GM18909 (cell line): ENCODE data around the gene UBXN1.
A peak's percentile ranks its signal among the peaks of the same experiment; 100 is the strongest.
"Not testable (repeated sequence)": the region's sequence is repeated elsewhere in the genome, so short reads cannot be mapped to it uniquely, and the experiment has no call there.

Experiments
- ATAC-seq: cut with Tn5 transposase; IDR thresholded peaks from one replicate; pipeline ENCODE4 v1.9.1; 2021; ENCODE audit warnings: mild to moderate bottlenecking; ENCODE audit not compliant: unreplicated experiment, poor library complexity

The UBXN1 gene

DNA sequence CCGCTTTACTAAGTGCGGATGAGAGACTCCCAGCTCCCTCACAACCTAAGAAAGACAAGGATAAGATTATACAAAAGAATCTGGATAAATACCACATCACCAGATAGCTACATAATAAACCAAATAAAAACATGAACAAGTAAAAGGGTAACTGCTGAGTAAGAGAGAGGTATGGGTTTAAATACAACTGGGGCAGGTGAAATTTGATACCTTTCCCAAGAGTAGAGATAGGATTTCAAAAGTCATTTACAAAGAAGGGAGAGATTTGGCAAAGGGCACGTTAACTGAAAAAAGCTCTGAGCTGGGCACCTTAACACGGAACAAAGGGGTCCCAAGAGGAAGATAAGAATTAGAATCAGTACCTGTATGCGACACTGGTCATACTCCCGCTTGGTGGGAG is 1.7 kb downstream of the UBXN1 start:
- ATAC-seq = no peak

DNA sequence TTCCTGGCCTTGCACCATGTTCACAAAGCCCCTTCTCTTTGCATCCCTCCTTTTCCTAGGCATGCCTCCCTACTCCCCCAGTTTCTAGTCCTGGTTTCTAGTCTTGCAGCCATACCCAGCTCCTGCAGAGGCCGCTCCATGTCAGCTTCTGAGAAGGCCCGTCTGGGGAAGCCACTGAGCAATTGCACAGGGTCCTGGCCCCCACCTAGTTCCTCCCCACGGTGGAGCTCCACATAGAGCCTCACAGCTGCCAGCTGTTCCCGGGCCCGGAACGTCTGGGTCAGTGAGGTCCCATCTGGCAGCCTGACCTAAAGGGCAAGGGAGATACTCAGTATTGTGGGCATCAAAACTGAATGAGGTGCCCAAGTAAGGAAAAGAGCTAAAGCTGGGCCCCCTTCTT is 2.2 kb downstream of the UBXN1 start:
- ATAC-seq = no peak

DNA sequence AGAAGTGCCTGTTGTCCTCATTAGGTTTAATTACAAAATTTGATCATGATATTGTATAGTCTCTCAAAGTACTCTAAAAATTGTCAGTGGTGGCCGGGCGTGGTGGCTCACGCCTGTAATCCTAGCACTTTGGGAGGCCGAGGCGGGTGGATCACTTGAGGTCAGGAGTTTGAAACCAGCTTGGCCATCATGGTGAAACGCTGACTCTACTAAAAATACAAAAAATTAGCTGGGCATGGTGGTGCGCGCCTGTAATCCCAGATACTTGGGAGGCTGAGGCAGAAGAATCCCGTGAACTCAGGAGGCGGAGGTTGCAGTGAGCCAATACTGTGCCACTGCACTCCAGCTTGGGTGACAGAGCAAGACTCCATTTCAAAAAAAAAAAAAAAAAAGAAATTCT is 3.5 kb downstream of the UBXN1 start:
- not testable (repeated sequence) for ATAC-seq

DNA sequence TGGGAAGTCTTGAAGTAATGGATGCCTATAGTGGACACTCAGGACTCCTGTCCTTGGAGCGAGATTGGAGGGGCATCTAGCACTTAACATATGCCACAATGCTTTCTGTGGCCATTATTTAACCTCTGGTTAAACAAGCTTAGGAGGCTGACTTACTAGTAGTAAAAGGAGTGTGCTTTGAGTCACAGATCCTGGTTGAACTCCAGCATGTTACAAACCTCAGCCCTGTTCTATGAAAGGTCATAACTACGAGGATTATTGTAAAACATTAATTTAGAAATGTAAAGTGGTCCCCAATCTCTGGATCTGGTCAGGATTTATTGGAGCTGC is 5.7 kb downstream of the UBXN1 start:
- ATAC-seq = no peak

DNA sequence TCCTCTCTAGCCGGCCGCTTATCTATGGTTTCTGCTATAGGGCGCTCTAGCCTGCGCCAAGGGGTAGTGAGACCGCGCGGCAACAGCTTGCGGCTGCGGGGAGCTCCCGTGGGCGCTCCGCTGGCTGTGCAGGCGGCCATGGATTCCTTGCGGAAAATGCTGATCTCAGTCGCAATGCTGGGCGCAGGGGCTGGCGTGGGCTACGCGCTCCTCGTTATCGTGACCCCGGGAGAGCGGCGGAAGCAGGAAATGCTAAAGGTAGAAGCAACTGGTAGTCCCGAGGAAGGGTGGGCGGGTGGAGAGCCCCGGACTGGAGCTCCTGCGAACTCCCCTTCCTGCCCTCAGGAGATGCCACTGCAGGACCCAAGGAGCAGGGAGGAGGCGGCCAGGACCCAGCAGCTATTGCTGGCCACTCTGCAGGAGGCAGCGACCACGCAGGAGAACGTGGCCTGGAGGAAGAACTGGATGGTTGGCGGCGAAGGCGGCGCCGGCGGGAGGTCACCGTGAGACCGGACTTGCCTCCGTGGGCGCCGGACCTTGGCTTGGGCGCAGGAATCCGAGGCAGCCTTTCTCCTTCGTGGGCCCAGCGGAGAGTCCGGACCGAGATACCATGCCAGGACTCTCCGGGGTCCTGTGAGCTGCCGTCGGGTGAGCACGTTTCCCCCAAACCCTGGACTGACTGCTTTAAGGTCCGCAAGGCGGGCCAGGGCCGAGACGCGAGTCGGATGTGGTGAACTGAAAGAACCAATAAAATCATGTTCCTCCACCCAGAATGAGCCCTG is 7.1 kb downstream of the UBXN1 start, which contains the start of the genes LBHD1 and UQCC3:
Gene LBHD1 (minus strand): TSS at position 660 of the 782 bp plus-strand sequence. CDS start 2,236 bp downstream, outside the sequence.
Gene UQCC3 (plus strand): TSS at position 66 of the 782 bp plus-strand sequence. CDS start 73 bp downstream, at position 139.
- peak; percentile 55 for ATAC-seq

DNA sequence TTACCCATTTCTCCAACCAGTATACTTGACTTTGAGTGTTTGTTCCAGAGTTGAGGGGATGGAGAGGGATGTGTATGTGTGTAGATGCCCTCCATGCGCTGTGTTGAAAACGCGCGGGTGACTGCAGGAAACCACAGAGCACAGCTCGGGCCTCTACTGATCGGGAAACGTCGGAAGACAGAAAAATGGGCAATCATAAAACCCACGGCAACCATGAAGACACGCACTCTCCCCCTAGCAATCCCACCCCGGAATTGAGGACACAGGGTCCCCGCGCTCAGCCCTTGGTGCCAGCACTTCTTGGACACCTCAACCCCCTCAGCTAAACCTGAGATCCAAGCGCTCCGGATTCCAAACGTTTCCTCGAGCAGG is 7.7 kb downstream of the UBXN1 start:
- ATAC-seq = peak; percentile 9

DNA sequence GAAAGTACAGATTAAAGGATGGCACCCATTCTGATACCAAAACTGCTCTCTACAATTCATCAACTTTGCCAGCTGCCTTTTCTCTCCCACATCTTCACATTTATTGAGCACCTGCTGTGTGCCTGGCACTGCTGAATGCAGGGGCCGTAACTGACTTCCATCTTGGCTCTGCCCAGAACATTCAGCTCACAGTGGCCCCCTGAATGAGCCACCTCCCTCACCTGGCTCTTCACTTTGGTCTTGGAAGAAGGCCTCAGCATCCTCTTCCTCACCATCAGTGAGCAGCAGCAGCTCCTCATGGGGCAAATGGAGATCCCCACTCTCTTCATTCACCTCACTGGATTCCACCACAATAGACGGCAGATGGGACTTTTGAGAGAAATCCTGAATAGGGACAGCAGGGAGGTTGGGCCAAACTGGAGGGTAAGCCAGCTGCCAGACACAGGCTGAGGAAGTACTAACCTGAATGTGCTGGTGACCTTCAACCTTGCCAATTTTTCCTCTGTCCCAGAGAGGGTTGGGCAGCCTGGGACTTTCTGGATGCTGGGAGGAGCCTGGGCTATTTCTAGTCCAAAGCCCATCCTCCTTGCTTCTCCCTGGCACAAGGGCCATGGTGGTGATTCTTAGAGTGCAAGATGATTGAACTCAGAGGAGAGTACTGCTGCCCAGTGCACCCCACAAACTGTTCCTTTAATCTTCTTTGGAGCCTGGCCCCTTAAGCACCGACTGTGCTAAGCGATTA is 9.3 kb downstream of the UBXN1 start:
- ATAC-seq = no peak

DNA sequence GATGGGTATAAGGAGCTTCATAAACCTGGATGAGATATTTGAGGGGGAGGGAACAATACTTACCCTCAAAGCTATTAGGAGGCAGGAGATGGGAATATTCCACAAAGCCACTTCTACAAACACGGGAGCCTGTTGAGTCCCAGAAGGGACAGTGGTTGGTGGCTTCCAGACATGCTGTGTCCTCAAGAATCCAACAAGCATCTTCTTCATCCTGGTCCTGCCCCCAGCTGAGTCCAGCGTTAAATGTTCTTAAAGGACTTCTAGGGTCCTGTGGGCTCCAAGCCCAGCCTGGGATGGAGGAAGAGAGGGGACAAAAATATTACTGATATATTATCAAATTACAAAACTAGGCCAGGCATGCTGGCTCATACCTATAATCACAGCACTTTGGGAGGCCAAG is 11.4 kb downstream of the UBXN1 start:
- no peak for ATAC-seq

DNA sequence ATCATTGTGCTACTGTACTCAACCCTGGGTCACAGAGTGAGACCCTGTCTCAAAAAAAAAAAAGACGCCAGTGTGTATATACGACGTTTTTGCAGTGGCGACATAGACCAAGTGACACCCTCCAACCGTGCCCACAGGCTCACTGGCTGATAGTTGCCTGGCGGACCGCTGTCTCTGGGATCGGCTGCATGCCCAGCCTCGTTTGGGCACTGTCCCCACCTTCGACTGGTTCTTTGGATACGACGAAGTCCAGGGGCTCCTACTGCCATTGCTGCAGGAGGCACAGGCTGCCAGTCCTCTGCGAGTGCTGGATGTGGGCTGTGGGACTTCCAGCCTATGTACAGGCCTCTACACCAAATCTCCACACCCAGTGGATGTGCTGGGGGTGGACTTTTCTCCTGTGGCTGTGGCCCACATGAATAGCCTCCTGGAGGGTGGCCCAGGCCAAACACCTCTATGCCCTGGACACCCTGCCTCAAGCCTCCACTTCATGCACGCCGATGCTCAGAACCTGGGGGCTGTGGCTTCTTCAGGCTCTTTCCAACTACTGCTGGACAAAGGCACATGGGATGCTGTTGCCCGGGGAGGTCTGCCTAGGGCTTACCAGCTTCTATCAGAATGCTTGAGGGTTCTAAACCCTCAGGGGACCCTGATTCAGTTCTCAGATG is 12.5 kb downstream of the UBXN1 start:
- no peak for ATAC-seq

DNA sequence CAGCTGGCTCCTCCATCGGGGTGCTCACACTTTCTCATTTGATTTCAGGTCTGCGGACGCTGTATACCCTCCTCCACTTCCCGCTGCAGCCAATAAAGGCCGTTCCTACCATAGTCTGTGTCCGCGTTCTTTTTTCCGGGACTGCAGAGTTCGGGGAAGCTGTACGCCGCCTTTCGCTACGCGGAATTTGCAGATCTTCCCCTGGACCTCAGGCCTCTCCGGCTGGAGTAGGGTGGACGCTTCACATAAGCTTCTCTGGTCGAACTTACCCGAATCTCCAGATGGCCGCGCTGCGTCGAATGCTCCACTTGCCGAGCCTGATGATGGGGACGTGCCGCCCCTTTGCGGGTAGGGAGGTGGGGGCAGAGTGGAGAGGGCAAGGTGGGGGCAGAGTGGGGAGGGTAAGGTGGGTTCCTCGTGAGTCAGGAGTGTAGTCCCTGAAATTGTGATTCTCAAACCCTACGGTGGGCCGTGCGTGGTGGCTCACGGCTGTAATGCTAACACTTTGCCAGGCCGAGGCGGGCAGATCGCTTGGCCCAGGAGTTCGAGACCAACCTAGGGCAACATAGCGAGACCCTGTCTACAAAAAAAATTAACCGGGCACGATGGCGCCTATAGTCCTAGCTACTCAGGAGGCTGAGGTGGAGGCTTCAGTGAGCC is 13.1 kb downstream of the UBXN1 start:
- peak; percentile 3 for ATAC-seq

DNA sequence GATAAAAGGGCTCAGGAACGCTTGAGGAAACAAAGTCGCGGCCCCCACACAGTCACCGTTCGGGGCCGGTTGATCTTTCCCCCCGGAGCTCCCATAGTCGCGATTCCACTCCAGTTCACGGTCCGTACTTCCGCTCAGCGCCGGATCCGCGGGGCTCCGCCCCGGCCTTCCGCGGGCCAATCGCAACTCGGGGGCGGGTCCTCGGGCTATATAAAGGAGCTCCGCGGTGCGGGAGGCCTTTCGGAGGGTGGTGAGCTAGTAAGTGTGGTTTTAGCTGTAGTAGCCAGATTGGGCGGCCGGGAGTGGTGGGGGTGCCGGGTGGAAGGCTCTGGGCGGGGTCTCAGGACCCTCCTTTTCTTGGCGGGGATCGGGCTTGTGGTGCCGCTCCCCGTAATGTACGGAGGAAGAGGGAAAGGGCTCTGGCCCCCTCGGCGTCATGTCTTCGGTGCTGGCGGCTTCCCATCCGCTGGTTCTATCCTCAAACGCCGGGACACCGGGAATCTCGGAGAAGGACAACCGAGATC is 13.7 kb downstream of the UBXN1 start, which contains the start of the genes C11orf98 and CSKMT:
Gene C11orf98 (minus strand): TSS at position 136 of the 524 bp plus-strand sequence. CDS start 41 bp downstream, at position 95.
Gene CSKMT (plus strand): TSS at position 238 of the 524 bp plus-strand sequence. CDS start 568 bp downstream, outside the sequence.
- peak; percentile 87 for ATAC-seq

DNA sequence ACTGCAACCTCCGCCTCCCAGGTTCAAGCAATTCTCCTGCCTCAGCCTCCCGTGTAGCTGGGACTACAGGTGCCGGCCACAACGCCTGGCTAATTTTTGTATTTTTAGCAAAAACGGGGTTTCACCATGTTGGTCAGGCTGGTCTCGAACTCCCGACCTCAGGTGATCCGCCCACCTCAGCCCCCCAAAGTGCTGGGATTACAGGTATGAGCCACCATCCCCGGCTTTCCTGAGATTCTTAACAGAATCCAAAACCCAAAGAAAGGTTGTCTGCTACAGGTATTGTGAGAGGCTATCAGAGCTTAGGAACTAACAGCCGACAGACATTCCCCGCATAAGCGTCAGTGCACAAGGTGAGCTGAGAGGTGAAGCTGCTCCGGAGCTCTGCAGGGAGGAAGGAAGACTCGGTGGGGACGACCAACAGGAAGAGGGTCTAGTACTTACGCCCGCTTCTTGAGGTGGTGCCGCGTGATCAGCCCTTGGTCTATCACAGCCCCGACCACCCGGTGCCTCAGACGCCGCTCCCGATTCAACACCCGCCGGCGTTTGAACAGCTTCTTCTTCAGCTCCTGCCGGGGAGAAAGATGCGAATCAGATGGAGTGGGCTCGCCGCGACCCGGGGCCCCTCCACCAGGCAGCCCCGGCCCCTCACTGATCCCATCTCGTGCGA is 14.3 kb downstream of the UBXN1 start:
- peak; percentile 35 for ATAC-seq

DNA sequence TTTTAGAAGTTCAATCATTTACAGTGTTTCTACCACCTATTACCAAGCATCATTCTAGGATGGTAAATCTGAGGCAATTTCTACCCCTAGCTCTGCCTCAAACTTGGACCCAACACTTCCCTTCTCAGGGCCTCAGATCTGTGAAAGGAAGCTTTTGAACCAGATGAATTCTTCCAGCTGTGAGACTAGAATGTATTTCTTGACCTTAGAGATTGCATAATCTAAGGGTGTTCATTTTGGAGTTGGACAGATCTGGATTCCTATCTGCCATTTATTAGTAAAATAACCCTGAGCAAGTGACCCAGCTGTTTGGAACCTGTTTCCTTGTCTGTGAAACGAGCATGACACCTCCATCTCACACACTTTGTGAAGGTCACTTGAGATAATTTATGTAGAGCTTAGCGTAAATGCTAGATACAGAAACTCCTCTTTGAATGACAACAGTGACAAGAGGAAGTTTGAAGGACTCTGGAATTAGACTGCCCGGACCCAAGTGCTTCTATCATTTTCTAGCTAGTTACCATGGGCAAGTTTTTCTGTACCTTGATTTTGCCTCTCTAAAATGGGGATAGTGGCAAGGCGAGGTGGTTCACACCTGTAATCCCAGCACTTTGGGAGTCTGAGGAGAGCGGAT is 22.0 kb downstream of the UBXN1 start:
- no peak for ATAC-seq

DNA sequence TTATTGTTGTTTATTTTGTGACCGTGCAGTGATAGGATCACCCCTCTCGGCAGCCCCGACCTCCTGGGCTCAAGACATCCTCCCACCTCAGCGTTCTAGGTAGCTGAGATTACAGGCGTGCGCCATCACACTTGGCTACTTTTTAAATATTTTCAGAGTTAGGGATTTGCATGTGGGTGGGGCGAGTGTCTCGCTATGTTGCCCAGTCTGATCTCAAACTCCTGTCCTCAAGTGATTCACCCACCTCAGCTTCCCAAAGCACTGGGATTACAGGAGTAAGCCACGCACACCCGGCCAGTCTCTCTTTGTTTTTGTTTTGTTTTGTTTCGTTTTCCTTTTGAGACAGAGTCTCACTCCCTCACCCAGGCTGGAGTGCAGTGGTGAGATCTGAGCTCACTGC is 24.6 kb downstream of the UBXN1 start:
- ATAC-seq = no peak

DNA sequence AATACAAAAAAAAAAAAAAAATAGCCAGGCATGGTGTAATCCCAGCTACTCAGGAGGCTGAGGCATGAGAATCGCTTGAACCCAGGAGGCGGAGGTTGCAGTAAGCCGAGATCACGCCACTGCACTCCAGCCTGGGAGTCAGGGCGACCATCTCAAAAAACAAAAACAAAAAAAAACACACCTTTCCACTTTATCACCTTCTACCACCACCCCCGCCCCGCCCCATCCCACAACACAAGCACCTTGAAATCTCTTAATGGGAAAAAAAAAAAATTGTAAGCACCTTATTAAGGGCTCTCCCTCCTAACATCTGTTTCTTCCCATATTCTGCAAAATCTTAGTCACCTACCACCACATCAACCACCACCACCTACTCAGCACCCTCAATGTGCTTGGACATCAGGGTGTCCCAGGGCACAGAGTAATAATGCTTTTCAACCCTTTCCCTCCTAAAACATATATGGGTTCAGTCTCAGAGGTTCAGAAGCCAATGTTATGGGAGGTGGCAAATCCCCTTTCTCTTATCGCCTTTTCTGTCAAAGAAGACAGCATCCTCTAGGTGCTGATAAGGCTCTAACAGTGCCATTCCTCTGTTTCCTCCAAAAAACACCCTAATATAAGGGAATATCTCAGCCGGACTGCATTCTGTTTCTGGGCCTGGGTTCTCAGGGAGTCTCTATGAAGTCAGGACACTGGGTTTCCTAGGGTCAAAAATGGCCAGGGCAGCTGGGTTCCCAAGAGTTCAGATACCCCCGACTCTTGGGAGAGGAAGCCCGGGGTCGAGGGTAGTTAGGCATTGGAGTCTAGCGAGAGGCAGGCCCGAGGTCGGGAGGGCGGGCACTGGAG is 26.5 kb downstream of the UBXN1 start:
- peak; percentile 2 for ATAC-seq

DNA sequence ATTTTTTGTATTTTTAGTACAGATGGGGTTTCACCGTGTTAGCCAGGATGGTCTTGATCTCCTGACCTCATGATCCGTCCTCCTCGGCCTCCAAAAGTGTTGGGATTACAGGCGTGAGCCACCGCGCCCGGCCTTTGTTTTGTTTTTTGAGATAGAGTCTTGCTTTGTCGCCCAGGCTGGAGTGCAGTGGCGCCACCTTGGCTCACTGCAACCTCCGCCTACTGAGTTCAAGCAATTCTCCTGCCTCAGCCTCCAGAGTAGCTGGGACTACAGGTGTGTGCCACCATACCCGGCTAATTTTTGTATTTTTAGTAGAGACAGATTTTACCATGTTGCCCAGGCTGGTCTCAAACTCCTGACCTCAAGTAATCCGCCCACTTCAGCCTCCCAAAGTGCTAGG is 28.6 kb downstream of the UBXN1 start:
- ATAC-seq = not testable (repeated sequence)

DNA sequence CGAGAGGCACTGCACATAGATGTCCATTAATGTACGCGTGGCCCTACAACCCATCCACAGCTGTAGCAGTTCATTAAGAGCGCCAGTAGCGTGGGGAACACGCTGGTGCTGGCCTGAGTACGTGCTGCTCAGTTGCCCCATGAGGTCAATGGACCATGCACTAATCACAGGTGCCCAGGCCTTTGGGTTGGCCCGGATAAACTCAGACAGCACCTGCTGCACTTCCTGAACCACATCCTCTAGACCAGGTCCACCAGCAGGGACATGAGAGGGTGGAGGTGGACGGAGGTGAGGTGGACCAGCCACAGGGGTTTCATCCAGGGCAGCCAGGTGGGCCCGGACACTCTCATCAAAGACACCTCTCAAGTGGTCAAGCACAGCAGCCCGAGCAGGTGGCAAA is 29.4 kb downstream of the UBXN1 start:
- ATAC-seq = no peak

DNA sequence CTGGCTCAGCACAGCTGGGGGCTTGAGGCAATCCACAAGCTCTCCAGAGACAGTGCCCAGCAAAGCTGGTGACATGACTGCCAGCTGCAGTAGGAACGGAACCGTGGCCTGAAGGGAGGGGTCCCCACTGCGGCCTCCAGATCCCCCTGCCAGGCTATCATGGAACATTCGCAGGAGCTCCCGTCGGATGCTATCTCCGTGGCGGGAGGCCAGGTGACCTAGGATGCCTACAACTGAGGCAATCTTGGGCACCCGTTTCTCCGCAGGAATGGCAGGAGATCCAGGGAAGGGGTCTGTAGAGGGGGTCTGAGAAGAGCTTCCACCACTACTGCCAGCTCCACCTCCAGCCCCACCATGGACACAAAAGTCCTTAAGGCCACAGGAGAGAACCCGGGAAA is 29.9 kb downstream of the UBXN1 start:
- no peak for ATAC-seq
